ENCODE measurements around the gene SLC38A2. TPM values are rescaled to one million over a fixed set of nuclear protein-coding genes. Genes with fewer than 3 reads are reported as not detected.
"Not testable (repeated sequence)": the region's sequence is repeated elsewhere in the genome, so short reads cannot be mapped to it uniquely, and the experiment has no call there.

Gene SLC38A2
- total RNA-seq, 1 experiment from 2014 or later = 317 TPM

- no peak for DNase-seq (ENCODE audit: low read depth)
These were observed 11.5 kb downstream of the SLC38A2 start for GRCh38 chr12:46360908-46361666.

- DNase-seq (ENCODE audit: low read depth) = no peak
These were observed 12.2 kb downstream of the SLC38A2 start for GRCh38 chr12:46360370-46360769.

GRCh38 chr12:46359667-46360280, 12.8 kb downstream of the SLC38A2 start:
- DNase-seq (ENCODE audit: low read depth) = no peak

- no peak for DNase-seq (ENCODE audit: low read depth)
These were observed 13.5 kb downstream of the SLC38A2 start for GRCh38 chr12:46358791-46359666.

GRCh38 chr12:46358325-46358700, 14.3 kb downstream of the SLC38A2 start:
- no peak for DNase-seq (ENCODE audit: low read depth)

GRCh38 chr12:46357438-46358324, 14.9 kb downstream of the SLC38A2 start:
- DNase-seq (ENCODE audit: low read depth) = peak; percentile 41

GRCh38 chr12:46356655-46357437, 15.7 kb downstream of the SLC38A2 start:
- peak; percentile 28 for DNase-seq (ENCODE audit: low read depth)

- DNase-seq (ENCODE audit: low read depth) = no peak
These were observed 17.8 kb downstream of the SLC38A2 start for GRCh38 chr12:46354802-46355199.

- no peak for DNase-seq (ENCODE audit: low read depth)
These were observed 18.3 kb downstream of the SLC38A2 start for GRCh38 chr12:46354111-46354801.

GRCh38 chr12:46351886-46352650, 20.5 kb downstream of the SLC38A2 start:
- DNase-seq (ENCODE audit: low read depth) = no peak

GRCh38 chr12:46351138-46351537, 21.4 kb downstream of the SLC38A2 start:
- no peak for DNase-seq (ENCODE audit: low read depth)

- DNase-seq (ENCODE audit: low read depth) = no peak
These were observed 23.3 kb downstream of the SLC38A2 start for GRCh38 chr12:46349253-46349652.

GRCh38 chr12:46343118-46343852, 29.3 kb downstream of the SLC38A2 start:
- peak; percentile 53 for DNase-seq (ENCODE audit: low read depth)

- peak; percentile 54 for DNase-seq (ENCODE audit: low read depth)
These were observed 30.0 kb downstream of the SLC38A2 start for GRCh38 chr12:46342562-46343033.

- no peak for DNase-seq (ENCODE audit: low read depth)
These were observed 33.5 kb downstream of the SLC38A2 start for GRCh38 chr12:46339051-46339450.

- DNase-seq (ENCODE audit: low read depth) = peak; percentile 60
These were observed 40.3 kb downstream of the SLC38A2 start for GRCh38 chr12:46332260-46332659.

GRCh38 chr12:46325075-46325474, 47.5 kb downstream of the SLC38A2 start:
- not testable (repeated sequence) for DNase-seq (ENCODE audit: low read depth)

- no peak for DNase-seq (ENCODE audit: low read depth)
These were observed 51.8 kb downstream of the SLC38A2 start for GRCh38 chr12:46320731-46321130.

All from RPMI7951 (cell line).